OCI-LY1 (cell line): Measurements from ENCODE around the gene FHIT.

Experiments used
- H2AFZ ChIP-seq: fragments of 200-600 bp; sonication (generic), shearing (Covaris generic); 2 replicates; pipeline ENCODE4 v1.6.0; 2014; ENCODE audit warnings: antibody characterized with exemption, mild to moderate bottlenecking, low read length
- H3F3A ChIP-seq: fragments of 200-600 bp; sonication (generic), shearing (Covaris generic); 2 replicates; pipeline ENCODE4 v1.6.0; 2014; ENCODE audit warnings: mild to moderate bottlenecking, antibody characterized with exemption, low read length, moderate library complexity; ENCODE audit not compliant: insufficient read depth
- H3K27ac ChIP-seq: fragments of 200-600 bp; sonication (generic); 2 replicates; pipeline ENCODE4 v1.5.1; 2014; ENCODE audit warnings: low read length, mixed run types, mild to moderate bottlenecking, low read depth; ENCODE audit not compliant: poor library complexity, severe bottlenecking
- H3K27me3 ChIP-seq: fragments of 200-600 bp; sonication (generic); 2 replicates; pipeline ENCODE4 v1.6.0; 2014; ENCODE audit warnings: antibody characterized with exemption, mild to moderate bottlenecking, low read length, moderate library complexity; ENCODE audit not compliant: insufficient read depth
- H3K36me3 ChIP-seq: fragments of 200-600 bp; sonication (generic); 2 replicates; pipeline ENCODE4 v1.6.1; 2014; ENCODE audit warnings: mild to moderate bottlenecking, antibody characterized with exemption, low read length, moderate library complexity, mixed read lengths; ENCODE audit not compliant: insufficient read depth
- H3K4me1 ChIP-seq: fragments of 200-600 bp; sonication (generic); 2 replicates; pipeline ENCODE4 v1.5.1; 2014; ENCODE audit warnings: mild to moderate bottlenecking, low read length, moderate library complexity; ENCODE audit not compliant: insufficient read depth, severe bottlenecking
- H3K4me2 ChIP-seq: fragments of 200-600 bp; sonication (generic), shearing (Covaris generic); 2 replicates; pipeline ENCODE4 v1.6.1; 2014; ENCODE audit warnings: low read length
- H3K4me3 ChIP-seq: fragments of 200-600 bp; sonication (generic); 2 replicates; pipeline ENCODE4 v1.5.1; 2014; ENCODE audit warnings: low read length, low read depth, mild to moderate bottlenecking, mixed read lengths; ENCODE audit not compliant: poor library complexity, severe bottlenecking
- H3K79me2 ChIP-seq: fragments of 200-600 bp; shearing (Covaris generic); 2 replicates; pipeline ENCODE4 v1.6.1; 2016; ENCODE audit warnings: mixed run types, low read length, mixed read lengths; ENCODE audit not compliant: insufficient read depth
- H3K9ac ChIP-seq: fragments of 200-600 bp; sonication (generic), shearing (Covaris generic); 2 replicates; pipeline ENCODE4 v1.6.1; 2014; ENCODE audit warnings: mild to moderate bottlenecking, low read length, mixed read lengths
- H3K9me2 ChIP-seq: fragments of 200-600 bp; sonication (generic), shearing (Covaris generic); 2 replicates; pipeline ENCODE4 v1.6.1; 2014; ENCODE audit warnings: low read depth, mild to moderate bottlenecking, low read length, mixed read lengths
- H3K9me3 ChIP-seq: fragments of 200-600 bp; shearing (Covaris generic); 2 replicates; pipeline ENCODE4 v1.6.1; 2014; ENCODE audit warnings: low read length, mixed read lengths
- H4K20me1 ChIP-seq: fragments of 200-600 bp; sonication (generic), shearing (Covaris generic); 2 replicates; pipeline ENCODE4 v1.6.0; 2016; ENCODE audit warnings: mild to moderate bottlenecking, low read length; ENCODE audit not compliant: insufficient read depth
- EZH2 ChIP-seq: fragments of 200-600 bp; sonication (generic), shearing (Covaris generic); IDR thresholded peaks from 2 replicates; pipeline ENCODE4 v1.8.0; 2017; ENCODE audit warnings: borderline replicate concordance, mixed run types, mild to moderate bottlenecking, antibody characterized with exemption, low read length, moderate library complexity, mixed read lengths
- TF ChIP-seq, protein P1 (sequence below): fragments of 200-600 bp; sonication (generic), shearing (Covaris generic); IDR thresholded peaks from 2 replicates; pipeline ENCODE4 v1.5.1; 2017; ENCODE audit warnings: mild to moderate bottlenecking, antibody characterized with exemption, low read length, moderate library complexity, mixed read lengths

FHIT gene

GRCh38 chr3:61108247-61109019, 142.8 kb downstream of the FHIT start:
- TF ChIP-seq, protein P1, sequence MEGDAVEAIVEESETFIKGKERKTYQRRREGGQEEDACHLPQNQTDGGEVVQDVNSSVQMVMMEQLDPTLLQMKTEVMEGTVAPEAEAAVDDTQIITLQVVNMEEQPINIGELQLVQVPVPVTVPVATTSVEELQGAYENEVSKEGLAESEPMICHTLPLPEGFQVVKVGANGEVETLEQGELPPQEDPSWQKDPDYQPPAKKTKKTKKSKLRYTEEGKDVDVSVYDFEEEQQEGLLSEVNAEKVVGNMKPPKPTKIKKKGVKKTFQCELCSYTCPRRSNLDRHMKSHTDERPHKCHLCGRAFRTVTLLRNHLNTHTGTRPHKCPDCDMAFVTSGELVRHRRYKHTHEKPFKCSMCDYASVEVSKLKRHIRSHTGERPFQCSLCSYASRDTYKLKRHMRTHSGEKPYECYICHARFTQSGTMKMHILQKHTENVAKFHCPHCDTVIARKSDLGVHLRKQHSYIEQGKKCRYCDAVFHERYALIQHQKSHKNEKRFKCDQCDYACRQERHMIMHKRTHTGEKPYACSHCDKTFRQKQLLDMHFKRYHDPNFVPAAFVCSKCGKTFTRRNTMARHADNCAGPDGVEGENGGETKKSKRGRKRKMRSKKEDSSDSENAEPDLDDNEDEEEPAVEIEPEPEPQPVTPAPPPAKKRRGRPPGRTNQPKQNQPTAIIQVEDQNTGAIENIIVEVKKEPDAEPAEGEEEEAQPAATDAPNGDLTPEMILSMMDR: no peak
- no peak for TF ChIP-seq EZH2
- H3K9ac ChIP-seq: no peak overlapping the region
- H3K4me2 ChIP-seq: no peak overlapping the region
- no peaks in the 10 kb centered on the region for H3K4me1 ChIP-seq
- no peaks in the 10 kb centered on the region for H3K9me3 ChIP-seq
- H2AFZ ChIP-seq: no peak overlapping the region
- no peaks in the 10 kb centered on the region for H4K20me1 ChIP-seq
- no peaks in the 10 kb centered on the region for H3K27me3 ChIP-seq
- H3K9me2 ChIP-seq: no peaks in the 10 kb centered on the region
- H3K27ac ChIP-seq: no peak overlapping the region
- H3K36me3 ChIP-seq: no peaks in the 10 kb centered on the region
- H3F3A ChIP-seq: no peaks in the 10 kb centered on the region
- no peak overlapping the region for H3K4me3 ChIP-seq
- H3K79me2 ChIP-seq: no peaks in the 10 kb centered on the region

GRCh38 chr3:61094608-61095007, 156.6 kb downstream of the FHIT start:
- no peak overlapping the region for H3K4me3 ChIP-seq
- no peaks in the 10 kb centered on the region for H3K27me3 ChIP-seq
- H3K27ac ChIP-seq: no peak overlapping the region
- H3F3A ChIP-seq: no peaks in the 10 kb centered on the region
- no peaks in the 10 kb centered on the region for H3K9me3 ChIP-seq
- no peaks in the 10 kb centered on the region for H3K4me1 ChIP-seq
- H3K9ac ChIP-seq: no peak overlapping the region
- no peaks in the 10 kb centered on the region for H4K20me1 ChIP-seq
- TF ChIP-seq EZH2: no peak
- TF ChIP-seq, protein P1: no peak
- H3K9me2 ChIP-seq: no peaks in the 10 kb centered on the region
- no peak overlapping the region for H3K4me2 ChIP-seq
- H3K79me2 ChIP-seq: no peaks in the 10 kb centered on the region
- no peaks in the 10 kb centered on the region for H3K36me3 ChIP-seq
- no peak overlapping the region for H2AFZ ChIP-seq

DNA sequence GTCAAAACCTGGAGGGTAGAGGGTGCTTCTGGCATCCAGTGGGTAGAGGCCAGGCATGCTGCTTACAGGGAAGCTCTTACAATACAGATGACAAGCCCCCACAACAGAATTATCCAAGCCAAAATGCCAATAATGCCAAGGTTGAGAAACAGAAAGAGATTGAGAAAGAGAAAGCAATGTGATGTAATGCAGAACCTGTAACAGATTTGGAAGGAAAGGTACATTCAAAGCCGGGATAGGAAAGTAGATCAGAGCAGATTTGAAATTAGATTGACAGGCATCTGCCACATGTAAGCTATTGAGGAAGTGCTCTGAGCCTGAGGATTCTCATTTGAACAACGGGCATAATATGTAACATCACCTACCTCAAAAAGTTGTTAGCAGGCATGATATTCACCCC, 157.9 kb downstream of the FHIT start:
- H3K9me2 ChIP-seq: no peaks in the 10 kb centered on the region
- no peak overlapping the region for H2AFZ ChIP-seq
- H3K27me3 ChIP-seq: no peaks in the 10 kb centered on the region
- H3K79me2 ChIP-seq: no peaks in the 10 kb centered on the region
- no peak overlapping the region for H3K27ac ChIP-seq
- no peak overlapping the region for H3K4me2 ChIP-seq
- no peaks in the 10 kb centered on the region for H3F3A ChIP-seq
- no peaks in the 10 kb centered on the region for H4K20me1 ChIP-seq
- H3K36me3 ChIP-seq: no peaks in the 10 kb centered on the region
- H3K4me1 ChIP-seq: no peaks in the 10 kb centered on the region
- TF ChIP-seq, protein P1: no peak
- TF ChIP-seq EZH2: no peak
- H3K9ac ChIP-seq: no peak overlapping the region
- H3K9me3 ChIP-seq: no peaks in the 10 kb centered on the region
- H3K4me3 ChIP-seq: no peak overlapping the region
